Measurements from ENCODE around the gene CHD3.
"Not testable (repeated sequence)": the region's sequence is repeated elsewhere in the genome, so short reads cannot be mapped to it uniquely, and the experiment has no call there.

Gene CHD3

DNA sequence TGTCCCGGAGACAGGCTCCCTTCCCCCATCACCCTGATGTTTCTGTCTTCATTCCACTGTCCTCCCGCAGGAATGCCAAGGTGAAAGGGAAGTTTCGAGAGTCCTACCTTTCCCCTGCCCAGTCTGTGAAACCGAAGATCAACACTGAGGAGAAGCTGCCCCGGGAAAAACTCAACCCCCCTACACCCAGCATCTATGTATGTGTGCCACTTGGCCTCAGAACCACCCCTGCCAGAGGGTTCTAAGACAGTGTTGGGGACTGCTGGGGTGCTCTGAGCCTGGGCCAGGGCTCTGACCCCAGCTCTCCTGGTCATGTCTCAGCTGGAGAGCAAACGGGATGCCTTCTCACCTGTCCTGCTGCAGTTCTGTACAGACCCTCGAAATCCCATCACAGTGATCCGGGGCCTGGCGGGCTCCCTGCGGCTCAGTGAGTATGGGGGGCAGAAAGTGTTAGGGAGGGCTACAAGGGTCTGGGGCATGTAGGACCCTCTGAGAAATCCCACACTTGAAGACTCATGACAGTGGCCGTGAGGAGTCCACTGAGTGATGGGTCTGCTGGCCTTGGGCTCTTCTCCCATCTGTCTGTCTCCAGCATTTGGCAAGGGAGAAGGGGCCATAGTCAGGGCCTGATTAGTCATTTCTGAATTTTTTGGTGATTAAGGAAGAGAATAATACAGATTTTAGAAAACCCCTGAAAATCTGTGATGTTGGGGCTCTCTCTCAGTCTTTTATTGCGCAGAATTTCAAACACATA is 38.7 kb upstream of the CHD3 start:
- no peak for DNase-seq (ENCODE audit: low spot score)

DNA sequence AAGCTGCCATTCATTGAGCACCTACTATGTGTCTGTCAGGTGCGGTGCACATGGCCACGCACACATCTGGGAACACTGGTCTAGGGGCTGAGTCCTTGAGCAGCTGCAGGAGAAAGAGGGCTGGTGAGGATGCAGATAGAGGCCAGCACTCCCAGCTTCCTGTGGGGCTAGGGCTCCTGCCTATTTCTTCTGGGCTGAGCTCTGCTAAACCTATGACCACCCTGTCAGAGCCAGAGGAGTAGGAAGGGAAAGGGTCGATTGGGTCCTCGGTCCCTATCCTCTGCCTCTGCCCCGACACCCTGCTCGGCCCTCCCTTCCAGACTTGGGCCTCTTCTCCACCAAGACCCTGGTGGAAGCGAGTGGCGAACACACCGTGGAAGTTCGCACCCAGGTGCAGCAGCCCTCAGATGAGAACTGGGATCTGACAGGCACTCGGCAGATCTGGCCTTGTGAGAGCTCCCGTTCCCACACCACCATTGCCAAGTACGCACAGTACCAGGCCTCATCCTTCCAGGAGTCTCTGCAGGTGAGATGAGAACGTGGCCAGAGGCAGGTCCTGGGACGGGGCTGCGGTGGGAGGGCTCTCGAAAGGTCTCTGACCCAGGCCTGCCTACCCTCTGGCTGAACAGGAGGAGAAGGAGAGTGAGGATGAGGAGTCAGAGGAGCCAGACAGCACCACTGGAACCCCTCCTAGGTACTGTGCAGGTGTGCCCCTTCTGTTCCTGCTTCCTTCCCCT is 37.7 kb upstream of the CHD3 start:
- no peak for DNase-seq (ENCODE audit: low spot score)

DNA sequence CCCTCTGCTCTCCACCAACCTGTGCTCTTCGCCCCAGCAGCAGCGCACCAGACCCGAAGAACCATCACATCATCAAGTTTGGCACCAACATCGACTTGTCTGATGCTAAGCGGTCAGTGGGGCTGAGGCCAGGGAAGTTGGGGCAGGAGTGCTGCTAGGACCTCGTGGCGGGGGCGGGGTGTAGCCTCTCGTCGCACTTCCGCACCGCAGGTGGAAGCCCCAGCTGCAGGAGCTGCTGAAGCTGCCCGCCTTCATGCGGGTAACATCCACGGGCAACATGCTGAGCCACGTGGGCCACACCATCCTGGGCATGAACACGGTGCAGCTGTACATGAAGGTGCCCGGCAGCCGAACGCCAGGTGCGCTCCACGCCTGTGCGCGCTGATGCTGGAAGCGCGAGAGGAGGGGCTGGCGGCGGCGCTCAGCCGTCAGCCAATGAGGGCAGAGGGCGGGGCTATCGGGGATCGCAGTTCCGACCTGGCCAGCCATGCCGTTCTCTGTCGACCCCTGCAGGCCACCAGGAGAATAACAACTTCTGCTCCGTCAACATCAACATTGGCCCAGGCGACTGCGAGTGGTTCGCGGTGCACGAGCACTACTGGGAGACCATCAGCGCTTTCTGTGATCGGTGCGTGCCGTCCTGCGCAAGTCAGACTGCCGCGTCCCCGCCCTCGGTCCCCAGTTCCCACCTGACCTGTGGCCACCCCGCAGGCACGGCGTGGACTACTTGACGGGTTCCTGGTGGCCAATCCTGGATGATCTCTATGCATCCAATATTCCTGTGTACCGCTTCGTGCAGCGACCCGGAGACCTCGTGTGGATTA is 36.9 kb upstream of the CHD3 start:
- peak; percentile 93 for DNase-seq (ENCODE audit: low spot score)

DNA sequence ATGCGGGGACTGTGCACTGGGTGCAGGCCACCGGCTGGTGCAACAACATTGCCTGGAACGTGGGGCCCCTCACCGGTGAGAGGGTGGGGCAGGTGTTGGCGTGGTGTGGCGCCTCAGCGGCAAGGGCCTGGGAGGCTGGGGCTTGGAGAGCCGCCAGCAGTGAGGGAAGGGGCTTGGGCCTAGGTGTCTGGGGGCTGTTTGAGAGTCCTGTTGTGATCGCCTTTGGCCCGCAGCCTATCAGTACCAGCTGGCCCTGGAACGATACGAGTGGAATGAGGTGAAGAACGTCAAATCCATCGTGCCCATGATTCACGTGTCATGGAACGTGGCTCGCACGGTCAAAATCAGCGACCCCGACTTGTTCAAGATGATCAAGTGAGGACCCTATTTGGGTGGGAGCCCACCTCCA is 36.3 kb upstream of the CHD3 start:
- DNase-seq (ENCODE audit: low spot score), result no peak

DNA sequence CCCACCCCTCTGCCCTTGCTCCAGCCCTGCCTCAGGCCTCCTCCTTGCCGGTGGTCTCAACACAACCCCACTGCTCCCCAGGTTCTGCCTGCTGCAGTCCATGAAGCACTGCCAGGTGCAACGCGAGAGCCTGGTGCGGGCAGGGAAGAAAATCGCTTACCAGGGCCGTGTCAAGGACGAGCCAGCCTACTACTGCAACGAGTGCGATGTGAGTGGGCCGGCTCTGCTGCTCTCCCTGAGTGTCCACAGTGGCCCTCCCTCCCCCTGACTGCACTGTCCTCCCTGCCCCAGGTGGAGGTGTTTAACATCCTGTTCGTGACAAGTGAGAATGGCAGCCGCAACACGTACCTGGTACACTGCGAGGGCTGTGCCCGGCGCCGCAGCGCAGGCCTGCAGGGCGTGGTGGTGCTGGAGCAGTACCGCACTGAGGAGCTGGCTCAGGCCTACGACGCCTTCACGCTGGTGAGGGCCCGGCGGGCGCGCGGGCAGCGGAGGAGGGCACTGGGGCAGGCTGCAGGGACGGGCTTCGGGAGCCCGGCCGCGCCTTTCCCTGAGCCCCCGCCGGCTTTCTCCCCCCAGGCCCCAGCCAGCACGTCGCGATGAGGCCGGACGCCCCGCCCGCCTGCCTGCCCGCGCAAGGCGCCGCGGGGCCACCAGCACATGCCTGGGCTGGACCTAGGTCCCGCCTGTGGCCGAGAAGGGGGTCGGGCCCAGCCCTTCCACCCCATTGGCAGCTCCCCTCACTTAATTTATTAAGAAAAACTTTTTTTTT is 35.5 kb upstream of the CHD3 start:
- no peak for DNase-seq (ENCODE audit: low spot score)

DNA sequence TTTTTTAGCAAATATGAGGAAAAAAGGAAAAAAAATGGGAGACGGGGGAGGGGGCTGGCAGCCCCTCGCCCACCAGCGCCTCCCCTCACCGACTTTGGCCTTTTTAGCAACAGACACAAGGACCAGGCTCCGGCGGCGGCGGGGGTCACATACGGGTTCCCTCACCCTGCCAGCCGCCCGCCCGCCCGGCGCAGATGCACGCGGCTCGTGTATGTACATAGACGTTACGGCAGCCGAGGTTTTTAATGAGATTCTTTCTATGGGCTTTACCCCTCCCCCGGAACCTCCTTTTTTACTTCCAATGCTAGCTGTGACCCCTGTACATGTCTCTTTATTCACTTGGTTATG is 34.9 kb upstream of the CHD3 start:
- no peak for DNase-seq (ENCODE audit: low spot score)

DNA sequence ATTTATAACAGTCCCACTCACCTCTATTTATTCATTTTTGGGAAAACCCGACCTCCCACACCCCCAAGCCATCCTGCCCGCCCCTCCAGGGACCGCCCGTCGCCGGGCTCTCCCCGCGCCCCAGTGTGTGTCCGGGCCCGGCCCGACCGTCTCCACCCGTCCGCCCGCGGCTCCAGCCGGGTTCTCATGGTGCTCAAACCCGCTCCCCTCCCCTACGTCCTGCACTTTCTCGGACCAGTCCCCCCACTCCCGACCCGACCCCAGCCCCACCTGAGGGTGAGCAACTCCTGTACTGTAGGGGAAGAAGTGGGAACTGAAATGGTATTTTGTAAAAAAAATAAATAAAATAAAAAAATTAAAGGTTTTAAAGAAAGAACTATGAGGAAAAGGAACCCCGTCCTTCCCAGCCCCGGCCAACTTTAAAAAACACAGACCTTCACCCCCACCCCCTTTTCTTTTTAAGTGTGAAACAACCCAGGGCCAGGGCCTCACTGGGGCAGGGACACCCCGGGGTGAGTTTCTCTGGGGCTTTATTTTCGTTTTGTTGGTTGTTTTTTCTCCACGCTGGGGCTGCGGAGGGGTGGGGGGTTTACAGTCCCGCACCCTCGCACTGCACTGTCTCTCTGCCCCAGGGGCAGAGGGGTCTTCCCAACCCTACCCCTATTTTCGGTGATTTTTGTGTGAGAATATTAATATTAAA is 34.4 kb upstream of the CHD3 start:
- no peak for DNase-seq (ENCODE audit: low spot score)

DNA sequence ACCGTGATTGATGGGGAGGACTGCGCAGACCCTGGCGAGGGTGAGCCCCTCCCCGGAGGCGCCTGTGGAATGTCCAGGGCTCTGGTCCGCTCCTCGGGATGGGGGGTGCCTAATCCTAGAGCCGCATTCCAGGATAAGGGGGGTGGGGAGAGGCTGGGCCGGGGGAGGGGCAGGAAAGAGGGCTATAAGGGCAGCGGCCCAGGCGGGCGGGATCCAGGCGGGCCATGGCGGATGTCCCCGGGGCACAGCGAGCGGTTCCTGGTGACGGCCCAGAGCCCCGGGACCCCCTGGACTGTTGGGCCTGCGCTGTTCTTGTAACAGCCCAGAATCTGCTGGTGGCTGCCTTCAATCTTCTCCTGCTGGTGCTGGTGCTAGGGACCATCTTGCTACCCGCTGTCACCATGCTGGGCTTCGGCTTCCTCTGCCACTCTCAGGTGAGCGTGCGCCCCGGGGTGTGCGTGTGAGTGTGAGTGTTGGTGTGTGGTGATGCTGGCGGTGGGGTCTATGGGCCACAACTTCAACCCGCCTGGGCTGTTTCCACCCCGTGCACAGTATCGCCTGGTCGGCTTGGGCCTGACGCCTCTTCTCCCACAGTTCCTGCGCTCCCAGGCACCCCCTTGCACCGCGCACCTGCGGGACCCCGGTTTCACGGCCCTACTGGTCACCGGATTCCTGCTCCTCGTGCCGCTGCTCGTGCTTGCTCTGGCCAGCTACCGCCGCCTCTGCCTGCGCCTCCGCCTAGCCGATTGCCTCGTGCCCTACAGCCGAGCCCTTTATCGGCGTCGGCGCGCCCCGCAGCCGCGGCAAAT is 33.5 kb upstream of the CHD3 start, which contains the start of gene TMEM88:
Gene TMEM88 (plus strand): TSS at position 216 of the 809 bp plus-strand sequence. CDS start 9 bp downstream, at position 225.
- no peak for DNase-seq (ENCODE audit: low spot score)

DNA sequence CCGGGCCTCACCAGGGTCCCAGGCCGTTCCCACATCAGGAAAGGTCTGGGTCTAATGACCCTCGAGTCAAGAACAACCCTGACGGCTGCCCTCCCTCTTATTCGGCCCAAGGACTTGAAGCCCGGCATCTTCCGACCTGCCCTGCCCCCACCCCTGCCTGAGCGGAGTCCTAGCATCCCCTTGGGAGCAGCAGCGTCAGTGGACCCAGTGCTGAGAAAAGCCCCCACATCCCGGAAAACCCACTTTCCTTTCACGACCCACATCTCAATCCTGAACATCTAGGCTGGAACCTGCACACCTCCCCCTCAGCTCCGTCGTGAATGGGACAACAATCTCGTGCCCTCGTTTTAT is 33.0 kb upstream of the CHD3 start:
- DNase-seq (ENCODE audit: low spot score), result no peak

DNA sequence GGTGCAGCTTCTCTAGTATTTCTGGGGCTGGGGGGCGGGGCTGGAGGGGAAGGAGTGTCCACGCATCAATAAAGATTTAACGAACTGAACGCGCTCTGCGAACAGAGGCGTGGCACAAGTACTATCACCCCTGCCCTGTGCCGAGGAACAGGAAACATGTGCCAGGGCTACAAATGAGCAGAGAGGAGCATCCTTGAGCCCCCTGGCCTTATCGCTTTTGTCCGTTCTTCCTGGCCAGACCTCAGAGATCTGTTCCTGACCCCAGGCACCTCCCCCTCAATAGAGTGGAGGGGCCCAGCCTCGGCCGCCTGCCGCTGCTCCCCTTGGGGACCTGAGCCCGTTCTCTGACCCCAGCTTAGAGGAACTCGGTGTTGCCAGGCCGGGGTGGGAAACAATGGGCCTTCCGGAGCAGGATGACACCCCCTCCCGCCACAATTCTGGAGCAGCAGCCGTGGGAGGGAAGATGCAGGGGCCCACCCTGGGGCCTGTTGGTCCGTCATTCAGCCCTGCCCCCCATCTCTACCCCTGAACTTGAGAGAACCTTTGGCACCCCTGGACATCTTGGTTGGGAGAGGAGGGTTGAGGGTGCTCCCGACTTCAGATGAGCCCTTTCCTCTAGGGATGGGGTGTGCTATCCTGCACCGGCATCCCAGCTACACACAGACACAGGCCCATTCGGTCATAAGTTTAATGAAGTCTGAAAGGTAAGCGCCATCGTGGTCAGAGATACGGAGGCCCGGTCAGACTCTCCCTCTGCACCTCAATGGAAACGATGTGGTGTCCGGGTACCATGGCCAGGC is 32.4 kb upstream of the CHD3 start:
- DNase-seq (ENCODE audit: low spot score), result peak; percentile 17

DNA sequence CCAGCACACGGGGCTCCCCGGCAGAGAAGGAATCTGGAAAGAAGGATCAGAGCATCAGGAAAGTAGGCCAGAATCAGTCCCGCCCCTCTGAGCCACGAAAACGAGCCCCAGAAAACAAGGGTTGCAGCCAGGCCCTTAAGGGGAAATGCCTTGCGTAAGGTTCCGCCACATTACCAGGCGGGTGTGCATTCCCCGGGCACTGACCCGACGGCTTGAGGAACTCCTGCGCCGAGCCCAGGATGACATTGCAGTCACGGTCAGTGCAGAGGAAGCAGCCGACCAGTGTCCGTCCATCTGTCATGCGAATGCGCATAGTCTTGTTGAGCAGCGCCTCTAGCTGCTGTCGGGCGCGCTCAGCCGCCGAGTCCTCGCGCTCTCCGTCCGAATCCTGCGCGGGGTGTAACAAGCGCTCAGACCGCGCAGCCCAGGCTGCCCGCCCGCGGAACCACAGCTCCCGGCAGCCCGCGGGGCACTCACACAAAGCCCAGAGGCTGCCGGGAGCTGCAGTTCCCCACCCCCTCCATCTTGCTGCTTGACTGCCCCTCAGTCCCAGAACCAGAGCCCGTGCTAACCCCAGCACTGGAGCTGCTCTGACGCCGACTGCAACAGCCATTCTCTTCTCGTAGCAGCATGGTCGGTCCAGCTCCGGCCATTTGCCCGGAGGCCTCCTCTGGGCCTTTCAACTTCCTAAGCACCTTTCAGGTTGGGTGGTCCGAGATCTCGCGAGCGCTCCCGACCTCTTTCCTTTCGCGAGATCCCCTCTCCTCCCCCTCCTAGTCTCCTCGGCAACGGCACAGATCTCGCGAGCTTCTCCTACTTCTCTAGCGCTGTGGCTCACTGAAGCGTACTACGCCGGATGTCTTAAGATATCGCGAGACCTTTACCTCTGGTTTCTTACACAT is 31.5 kb upstream of the CHD3 start, which contains the start of gene NAA38:
Gene NAA38 (minus strand): TSS at position 749 of the 902 bp plus-strand sequence. CDS start 96 bp downstream, at position 653.
- DNase-seq (ENCODE audit: low spot score), result peak; percentile 97

DNA sequence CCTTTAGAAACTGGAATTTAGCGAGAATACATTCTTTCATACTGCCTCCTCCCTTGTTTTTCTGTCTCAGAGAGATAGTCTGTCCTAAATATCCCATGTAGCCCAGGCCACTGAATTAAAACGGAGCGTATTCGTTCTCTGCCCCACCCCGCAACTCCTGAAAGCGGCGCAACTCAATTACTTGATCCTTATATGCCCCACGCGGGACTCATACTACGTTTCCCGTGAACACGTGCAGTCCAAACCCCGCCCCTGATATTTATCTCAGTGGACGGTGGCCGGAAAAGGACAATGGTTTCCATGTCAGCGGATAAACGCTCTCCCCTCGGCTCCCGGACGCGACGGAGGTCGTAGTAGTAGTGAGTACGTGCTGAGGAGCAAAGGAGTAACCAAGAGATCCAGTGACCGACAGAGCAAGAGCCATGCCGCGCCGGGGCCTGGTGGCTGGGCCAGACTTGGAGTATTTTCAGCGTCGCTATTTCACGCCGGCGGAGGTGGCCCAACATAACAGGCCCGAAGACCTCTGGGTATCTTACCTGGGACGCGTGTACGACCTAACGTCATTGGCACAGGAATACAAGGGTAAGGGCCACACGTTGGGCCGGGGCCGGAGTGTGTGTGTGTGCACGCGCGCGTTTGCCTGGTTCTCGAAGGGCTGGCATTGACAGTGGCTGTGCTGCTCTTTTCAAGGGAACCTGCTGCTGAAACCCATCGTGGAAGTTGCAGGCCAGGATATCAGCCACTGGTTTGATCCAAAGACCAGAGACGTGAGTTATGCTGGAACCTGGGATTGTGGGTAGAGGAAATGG is 30.7 kb upstream of the CHD3 start, which contains the start of gene CYB5D1:
Gene CYB5D1 (plus strand): TSS at position 291 of the 809 bp plus-strand sequence. CDS start 132 bp downstream, at position 423.
- DNase-seq (ENCODE audit: low spot score), result peak; percentile 96

DNA sequence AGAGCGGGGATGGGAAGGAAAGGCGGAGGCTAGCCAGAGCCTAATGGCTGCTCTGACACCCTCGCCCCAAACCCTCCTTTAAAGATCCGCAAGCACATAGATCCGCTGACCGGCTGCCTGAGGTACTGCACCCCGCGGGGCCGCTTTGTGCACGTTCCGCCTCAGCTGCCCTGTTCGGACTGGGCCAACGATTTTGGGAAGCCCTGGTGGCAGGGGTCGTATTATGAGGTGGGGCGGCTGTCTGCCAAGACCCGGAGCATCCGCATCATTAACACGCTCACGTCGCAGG is 30.1 kb upstream of the CHD3 start:
- peak; percentile 33 for DNase-seq (ENCODE audit: low spot score)

DNA sequence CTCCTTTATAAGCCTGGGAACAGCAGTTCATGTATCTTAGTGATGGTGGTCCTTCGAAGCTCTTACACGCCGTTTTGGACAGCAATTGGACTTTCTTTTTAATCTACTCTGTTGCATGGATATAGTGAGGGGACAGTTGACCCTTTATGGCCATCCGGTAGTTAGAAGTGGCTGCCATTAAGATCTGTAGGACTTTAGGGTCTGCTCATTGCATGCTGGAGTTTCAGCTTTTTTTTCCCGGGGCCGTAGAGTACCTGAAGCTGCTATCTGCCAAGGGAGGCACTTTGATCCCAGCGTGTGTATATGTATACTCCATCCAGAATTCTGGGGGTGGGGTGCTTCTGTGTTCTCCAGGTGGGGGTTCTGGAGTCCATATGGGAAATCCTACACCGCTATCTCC is 29.6 kb upstream of the CHD3 start:
- DNase-seq (ENCODE audit: low spot score), result no peak

DNA sequence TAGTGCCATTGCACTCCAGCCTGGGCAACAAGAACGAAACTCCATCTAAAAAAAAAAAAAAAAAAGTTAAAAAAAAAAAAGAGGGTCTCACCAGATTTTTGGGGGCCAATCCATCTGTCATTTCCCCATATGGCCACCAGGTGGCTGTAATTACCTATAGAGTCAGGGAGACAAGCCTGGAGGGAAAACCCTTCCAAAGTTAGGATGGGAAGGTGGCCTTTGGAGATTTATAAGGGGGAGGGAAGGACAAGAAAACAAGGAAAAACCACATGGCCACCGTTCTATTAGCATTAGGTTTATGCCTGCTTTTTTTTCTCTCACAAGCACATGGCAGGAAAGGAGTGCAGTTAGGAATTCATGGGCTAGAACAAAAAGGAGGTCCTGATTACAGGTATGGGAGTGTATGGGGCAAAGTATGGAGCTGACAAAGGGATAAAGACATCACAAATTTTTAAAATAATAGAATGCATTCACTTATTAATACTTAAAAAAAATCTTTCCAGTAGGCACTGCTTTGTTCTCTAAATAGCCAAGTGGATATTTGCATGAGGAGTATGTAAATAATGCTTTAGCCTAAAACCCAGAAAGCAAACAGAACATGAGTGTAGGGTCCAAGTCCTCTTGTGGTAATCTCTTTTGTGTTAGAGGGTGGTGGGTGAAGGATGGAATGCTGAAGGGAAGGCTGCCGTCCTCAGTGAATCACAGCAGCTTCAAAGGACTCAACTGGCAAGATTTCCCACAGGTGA is 25.7 kb upstream of the CHD3 start:
- peak; percentile 62 for DNase-seq (ENCODE audit: low spot score)

DNA sequence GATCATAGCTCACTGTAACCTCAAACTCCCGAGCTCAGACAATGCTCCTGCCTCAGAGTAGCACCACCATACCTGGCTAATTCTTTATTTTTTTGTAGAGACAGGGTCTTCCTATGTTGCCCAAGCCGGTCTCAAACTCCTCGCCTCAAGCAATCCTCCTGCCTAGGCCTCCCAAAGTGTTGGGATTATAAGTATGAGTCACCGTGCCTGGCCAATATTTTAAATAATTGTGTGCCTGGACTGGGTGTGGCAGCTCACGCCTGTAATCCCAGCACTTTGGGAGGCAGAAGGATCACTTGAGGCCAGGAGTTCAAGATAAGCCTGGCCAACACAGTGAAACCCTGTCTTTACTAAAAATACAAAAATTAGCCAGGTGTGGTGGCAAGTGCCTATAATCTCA is 24.2 kb upstream of the CHD3 start:
- DNase-seq (ENCODE audit: low spot score), result not testable (repeated sequence)
